ENCODE measurements around the gene KCNH8. TPM values are rescaled to one million over a fixed set of nuclear protein-coding genes. Genes with fewer than 3 reads are reported as not detected.

Gene KCNH8
- total and polyA plus RNA-seq, 4 donors, result 0.02 to 0.08 (median 0.05) TPM; not detected in 1

- TF ChIP-seq REST (IDR thresholded peaks at IDR 0.05), result no peak
- TF ChIP-seq NR2F2 (IDR thresholded peaks at IDR 0.05), result no peak
- TF ChIP-seq FOXA1 (IDR thresholded peaks at IDR 0.05), result no peak
- no peak for TF ChIP-seq SP1 (IDR thresholded peaks at IDR 0.05)
Measured at GRCh38 chr3:19248143-19248542, 99.8 kb downstream of the KCNH8 start (continued).

GRCh38 chr3:19248767-19249166, 100.5 kb downstream of the KCNH8 start:
- 79% methylated on average over 1 of the region's 1 CpG for WGBS
- no peaks in the 10 kb centered on the region for H3K27me3 ChIP-seq (ENCODE audit: control insufficient read depth in 4 of 4, insufficient read depth in 4 of 4, low read length in 3 of 4)
- no peaks in the 10 kb centered on the region for H3K9me3 ChIP-seq (ENCODE audit: control insufficient read depth in 4 of 4, low read length in 3 of 4)
- DNase-seq (ENCODE audit: low spot score), result no peak
- H3K9ac ChIP-seq (ENCODE audit: low read depth in 1 of 2, low read length in 2 of 2), result no peak overlapping the region
- H3K27ac ChIP-seq (ENCODE audit: low read depth in 1 of 2, low read length in 2 of 2), result no peak overlapping the region
- no peaks in the 10 kb centered on the region for H3K4me1 ChIP-seq (ENCODE audit: control insufficient read depth in 4 of 4, insufficient read depth in 4 of 4, low read length in 3 of 4)
- TF ChIP-seq SP1 (IDR thresholded peaks at IDR 0.05) (no peak), HNF4A (conservative IDR thresholded peaks at IDR 0.05) (no peak), MAX (IDR thresholded peaks at IDR 0.05) (no peak), JUND (IDR thresholded peaks at IDR 0.05) (no peak), FOXA1 (IDR thresholded peaks at IDR 0.05) (no peak), YY1 (IDR thresholded peaks at IDR 0.05) (no peak), TAF1 (conservative IDR thresholded peaks at IDR 0.05) (no peak), ZBTB33 (IDR thresholded peaks at IDR 0.05) (no peak), EGR1 (IDR thresholded peaks at IDR 0.05; ENCODE audit: low read depth in 2 of 2) (no peak), REST (IDR thresholded peaks at IDR 0.05) (no peak), ATF3 (IDR thresholded peaks at IDR 0.05) (no peak), RAD21 (IDR thresholded peaks at IDR 0.05) (no peak), CTCF (IDR thresholded peaks at IDR 0.05; ENCODE audit: low read depth, low read length, missing input control) (no peak), FOXA2 (IDR thresholded peaks at IDR 0.05) (no peak), GABPA (IDR thresholded peaks at IDR 0.05 in 1 of 2, conservative IDR thresholded peaks at IDR 0.05 in 1 of 2) (no peak), RXRA (IDR thresholded peaks at IDR 0.05) (no peak), HNF4G (IDR thresholded peaks at IDR 0.05) (no peak), NR2F2 (IDR thresholded peaks at IDR 0.05) (no peak)
- H3K4me3 ChIP-seq (ENCODE audit: low read depth in 1 of 3, low read length in 3 of 3), result no peak overlapping the region
- H3K36me3 ChIP-seq (ENCODE audit: control insufficient read depth in 4 of 4, insufficient read depth in 3 of 4, low read depth in 1 of 4, low read length in 3 of 4), result no peaks in the 10 kb centered on the region
